SW 1271 (cell line): Measurements from ENCODE around the gene IKZF3.
"Not testable (repeated sequence)": the region's sequence is repeated elsewhere in the genome, so short reads cannot be mapped to it uniquely, and the experiment has no call there.

Experiments used
- DNase-seq, 2 experiments: peaks; one replicate each; lab custom pipeline; 2025; lab: John Stamatoyannopoulos, UW

The IKZF3 gene

GRCh38 chr17:39855911-39856649 lies 8.0 kb downstream of the IKZF3 start:
- DNase-seq, result not testable (repeated sequence)

- DNase-seq, result no peak
These were observed 9.2 kb downstream of the IKZF3 start for GRCh38 chr17:39854909-39855308.

- no peak for DNase-seq
These were observed 11.9 kb downstream of the IKZF3 start for GRCh38 chr17:39852239-39852638.

GRCh38 chr17:39850186-39850585 lies 13.9 kb downstream of the IKZF3 start:
- not testable (repeated sequence) for DNase-seq

- no peak for DNase-seq
These were observed 15.5 kb downstream of the IKZF3 start for GRCh38 chr17:39848600-39848999.

GRCh38 chr17:39846205-39846604 lies 17.9 kb downstream of the IKZF3 start:
- no peak for DNase-seq

GRCh38 chr17:39845052-39845846 lies 18.9 kb downstream of the IKZF3 start:
- no peak for DNase-seq

GRCh38 chr17:39841134-39841683 lies 22.9 kb downstream of the IKZF3 start:
- DNase-seq, result no peak

- no peak for DNase-seq
These were observed 25.3 kb downstream of the IKZF3 start for GRCh38 chr17:39838784-39839183.

- no peak for DNase-seq
These were observed 26.1 kb downstream of the IKZF3 start for GRCh38 chr17:39838057-39838456.

GRCh38 chr17:39836117-39836516 lies 28.0 kb downstream of the IKZF3 start:
- no peak for DNase-seq

- DNase-seq, result no peak
These were observed 28.9 kb downstream of the IKZF3 start for GRCh38 chr17:39835038-39835786.

GRCh38 chr17:39834017-39834416 lies 30.1 kb downstream of the IKZF3 start:
- no peak for DNase-seq

GRCh38 chr17:39831588-39831987 lies 32.5 kb downstream of the IKZF3 start:
- no peak for DNase-seq

- DNase-seq, result no peak
These were observed 35.7 kb downstream of the IKZF3 start for GRCh38 chr17:39828443-39828842.

GRCh38 chr17:39826334-39826733 lies 37.8 kb downstream of the IKZF3 start:
- no peak for DNase-seq

- no peak for DNase-seq
These were observed 40.6 kb downstream of the IKZF3 start for GRCh38 chr17:39823407-39824054.

GRCh38 chr17:39822051-39822451 lies 42.1 kb downstream of the IKZF3 start:
- DNase-seq, result no peak

GRCh38 chr17:39820987-39821386 lies 43.1 kb downstream of the IKZF3 start:
- no peak for DNase-seq

GRCh38 chr17:39820541-39820940 lies 43.6 kb downstream of the IKZF3 start:
- DNase-seq, result no peak

- DNase-seq, result no peak
These were observed 45.6 kb downstream of the IKZF3 start for GRCh38 chr17:39818358-39819000.
